Astrocyte of the spinal cord (primary cell): Measurements from ENCODE around the gene KRT85.
A peak's percentile ranks its signal among the peaks of the same experiment; 100 is the strongest.

Source experiments
- DNase-seq: peaks from one replicate; pipeline ENCODE4 v3.0.0; 2011; ENCODE audit warnings: low read depth, low spot score
- H3K4me3 ChIP-seq: 2 replicates; pipeline ENCODE4 v1.5.1; 2011; ENCODE audit warnings: low read depth, mild to moderate bottlenecking, low read length, moderate library complexity
- in situ Hi-C: cut with HindIII; loops from 2 replicates; pipeline ENCODE4 v1.10.0; 2017; ENCODE audit warnings: low sequenced_read_pairs
- TF ChIP-seq, protein P1 (sequence below): IDR thresholded peaks from 2 replicates; pipeline ENCODE4 v1.5.1; 2012; ENCODE audit warnings: low read depth, mild to moderate bottlenecking, low read length, inconsistent platforms

KRT85 gene

DNA sequence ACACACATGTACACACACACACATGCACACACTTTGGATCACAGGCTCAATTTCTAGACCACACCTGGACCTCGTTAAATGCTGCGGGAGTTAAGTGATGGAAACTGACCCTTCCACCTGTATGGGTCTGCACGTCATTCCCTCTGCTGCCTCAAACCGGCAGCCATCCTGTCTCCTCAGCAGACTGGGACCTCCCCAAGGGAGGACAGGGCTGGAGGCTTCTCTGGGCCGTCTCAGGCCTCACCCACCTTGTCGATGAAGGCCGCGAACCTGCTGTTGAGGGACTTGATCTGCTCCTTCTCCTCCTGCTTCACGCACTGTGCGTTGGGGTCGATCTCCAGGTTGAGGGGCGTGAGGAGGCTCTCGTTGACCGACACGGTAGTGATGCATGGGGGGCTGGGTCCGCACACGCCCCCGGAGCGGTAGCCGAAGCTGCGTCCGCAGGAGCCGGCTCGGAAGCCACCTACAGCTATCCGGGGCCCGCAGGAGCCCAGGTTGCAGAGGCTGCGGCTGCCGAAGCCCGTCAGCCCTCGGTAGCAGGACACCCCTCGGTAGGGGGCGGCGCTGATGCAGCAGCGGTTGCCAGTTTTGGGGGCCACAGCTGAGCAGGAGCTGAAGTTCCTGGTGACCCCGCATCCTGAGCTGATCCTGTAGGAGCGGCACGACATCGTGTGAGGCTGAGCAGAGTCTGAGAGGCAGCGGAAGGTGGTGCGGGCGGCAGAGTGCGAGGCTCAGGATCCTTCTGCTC lies at the start of gene KRT85:
TSS of gene KRT85 (minus strand) at position 744 of the 748 bp plus-strand sequence. CDS start at position 668, 76 bp downstream.
- TF ChIP-seq, protein P1, sequence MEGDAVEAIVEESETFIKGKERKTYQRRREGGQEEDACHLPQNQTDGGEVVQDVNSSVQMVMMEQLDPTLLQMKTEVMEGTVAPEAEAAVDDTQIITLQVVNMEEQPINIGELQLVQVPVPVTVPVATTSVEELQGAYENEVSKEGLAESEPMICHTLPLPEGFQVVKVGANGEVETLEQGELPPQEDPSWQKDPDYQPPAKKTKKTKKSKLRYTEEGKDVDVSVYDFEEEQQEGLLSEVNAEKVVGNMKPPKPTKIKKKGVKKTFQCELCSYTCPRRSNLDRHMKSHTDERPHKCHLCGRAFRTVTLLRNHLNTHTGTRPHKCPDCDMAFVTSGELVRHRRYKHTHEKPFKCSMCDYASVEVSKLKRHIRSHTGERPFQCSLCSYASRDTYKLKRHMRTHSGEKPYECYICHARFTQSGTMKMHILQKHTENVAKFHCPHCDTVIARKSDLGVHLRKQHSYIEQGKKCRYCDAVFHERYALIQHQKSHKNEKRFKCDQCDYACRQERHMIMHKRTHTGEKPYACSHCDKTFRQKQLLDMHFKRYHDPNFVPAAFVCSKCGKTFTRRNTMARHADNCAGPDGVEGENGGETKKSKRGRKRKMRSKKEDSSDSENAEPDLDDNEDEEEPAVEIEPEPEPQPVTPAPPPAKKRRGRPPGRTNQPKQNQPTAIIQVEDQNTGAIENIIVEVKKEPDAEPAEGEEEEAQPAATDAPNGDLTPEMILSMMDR: no peak
- H3K4me3 ChIP-seq: no peak within 1 kb of the TSS
- no peak for DNase-seq
- in situ Hi-C loops: no loop called here

DNA sequence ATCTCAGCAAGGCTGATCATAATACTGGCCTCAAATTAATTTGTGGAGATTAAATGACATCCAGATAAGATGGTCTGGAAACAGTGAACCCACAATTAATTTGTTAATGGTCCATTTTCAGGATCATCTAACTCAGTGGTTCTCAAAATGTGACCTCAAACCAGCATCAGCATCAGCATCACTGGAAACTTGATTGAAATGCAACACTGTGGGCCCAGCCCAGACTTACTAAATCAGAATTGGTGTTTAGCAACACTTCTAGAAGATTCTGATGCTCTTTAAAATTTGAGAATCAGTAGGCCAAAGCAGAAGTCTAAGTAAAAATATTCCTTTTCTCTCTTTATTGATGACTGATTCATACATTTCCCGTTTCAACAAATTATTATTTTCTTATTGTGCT lies 49.5 kb upstream of the KRT85 start:
- no peak for DNase-seq
- no peak overlapping the region for H3K4me3 ChIP-seq
- TF ChIP-seq, protein P1: no peak
- in situ Hi-C loops: no loop called here

DNA sequence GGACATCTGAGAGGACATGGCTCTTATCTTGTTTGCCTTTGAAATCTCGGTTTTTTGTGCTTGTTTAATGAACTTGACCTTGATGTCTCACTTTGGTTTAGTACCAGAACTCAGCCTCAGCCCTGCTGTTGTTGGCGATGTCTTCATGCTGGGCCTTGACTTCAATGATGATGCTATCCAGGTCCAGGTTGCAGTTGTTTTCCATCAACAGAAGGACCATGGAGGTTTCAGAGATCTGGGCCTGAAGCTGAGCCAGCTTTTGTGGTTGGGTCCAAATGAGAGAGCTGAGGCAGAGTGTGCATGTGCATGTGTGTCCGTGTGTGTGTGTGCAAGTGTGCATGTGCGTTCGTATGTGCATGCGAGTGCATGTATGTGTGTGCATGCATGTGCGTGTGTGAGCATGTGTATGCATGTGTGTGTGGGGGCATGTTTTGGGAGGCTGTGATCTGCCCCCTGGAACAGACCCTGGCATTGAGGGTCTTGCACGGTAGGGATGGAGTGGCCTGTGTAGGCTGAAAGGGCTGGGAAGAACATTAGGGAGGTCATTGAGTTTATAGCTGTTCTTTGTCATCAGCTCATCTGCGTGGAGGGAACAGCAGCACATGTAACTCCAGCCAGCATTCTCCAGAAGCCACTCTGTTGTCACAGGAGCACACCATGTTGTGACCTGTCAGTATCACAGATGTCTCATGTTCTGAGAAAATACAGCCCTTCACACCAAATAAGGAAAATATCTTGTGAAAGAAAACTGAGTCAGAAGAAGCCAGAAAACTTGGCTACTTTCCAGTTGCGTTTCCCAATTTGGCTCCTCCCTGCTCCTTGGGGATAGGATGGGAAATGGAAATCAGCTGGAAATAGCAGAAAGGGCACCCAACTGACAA lies 48.8 kb upstream of the KRT85 start:
- no peak overlapping the region for H3K4me3 ChIP-seq
- TF ChIP-seq, protein P1: no peak
- peak; percentile 22 for DNase-seq
- in situ Hi-C loops: no loop called here

GRCh38 chr12:52414936-52415335 lies 47.7 kb upstream of the KRT85 start:
- TF ChIP-seq, protein P1: no peak
- in situ Hi-C loops: no loop called here
- no peak overlapping the region for H3K4me3 ChIP-seq
- no peak for DNase-seq

GRCh38 chr12:52413782-52414345 lies 46.6 kb upstream of the KRT85 start:
- in situ Hi-C loops: no loop called here
- DNase-seq: no peak
- TF ChIP-seq, protein P1: no peak
- no peak overlapping the region for H3K4me3 ChIP-seq

- in situ Hi-C loops: no loop called here
- no peak overlapping the region for H3K4me3 ChIP-seq
- no peak for DNase-seq
- TF ChIP-seq, protein P1: no peak
Measured at GRCh38 chr12:52413202-52413601, 45.9 kb upstream of the KRT85 start.
